MM.1S (cell line): ENCODE data around the gene RAB10.

ENCODE experiments used
- DNase-seq: peaks from one replicate; pipeline ENCODE4 v3.0.0-alpha.2; 2015
- H2AFZ ChIP-seq: fragments of 300-600 bp; sonication (generic); 2 replicates; pipeline ENCODE4 v1.6.0; 2016; ENCODE audit warnings: antibody characterized with exemption, low read length
- H3F3A ChIP-seq: fragments of 300-600 bp; sonication (generic); 2 replicates; pipeline ENCODE4 v1.6.1; 2016; ENCODE audit warnings: mild to moderate bottlenecking, antibody characterized with exemption, low read length, moderate library complexity, mixed read lengths; ENCODE audit not compliant: insufficient read depth
- H3K27ac ChIP-seq: fragments of 300-600 bp; sonication (generic); 2 replicates; pipeline ENCODE4 v1.5.1; 2016; ENCODE audit warnings: mild to moderate bottlenecking, low read length
- H3K27me3 ChIP-seq: fragments of 300-600 bp; sonication (generic); replicated peaks from 2 replicates; pipeline ENCODE4 v1.6.0; 2016; ENCODE audit warnings: low read length; ENCODE audit not compliant: insufficient read depth
- H3K36me3 ChIP-seq: fragments of 300-600 bp; sonication (generic); replicated peaks from 2 replicates; pipeline ENCODE4 v1.6.1; 2016; ENCODE audit warnings: mild to moderate bottlenecking, low read length, mixed read lengths; ENCODE audit not compliant: insufficient read depth
- H3K4me1 ChIP-seq: fragments of 300-600 bp; sonication (generic); 2 replicates; pipeline ENCODE4 v1.6.1; 2016; ENCODE audit warnings: low read length, mixed read lengths
- H3K4me2 ChIP-seq: fragments of 300-600 bp; sonication (generic); 2 replicates; pipeline ENCODE4 v1.6.0; 2016; ENCODE audit warnings: low read depth, low read length
- H3K4me3 ChIP-seq: fragments of 300-600 bp; sonication (generic); 2 replicates; pipeline ENCODE4 v1.5.1; 2016; ENCODE audit warnings: low read length, mixed read lengths
- H3K79me2 ChIP-seq: fragments of 300-600 bp; sonication (generic); 2 replicates; pipeline ENCODE4 v1.6.1; 2016; ENCODE audit warnings: mixed run types, low read length, mixed read lengths
- H3K9ac ChIP-seq: fragments of 300-600 bp; sonication (generic); 2 replicates; pipeline ENCODE4 v1.6.1; 2016; ENCODE audit warnings: low read length, mixed read lengths
- H3K9me2 ChIP-seq: fragments of 300-600 bp; sonication (generic); replicated peaks from 2 replicates; pipeline ENCODE4 v1.6.1; 2016; ENCODE audit warnings: mild to moderate bottlenecking, low read length, mixed read lengths; ENCODE audit not compliant: insufficient read depth
- H3K9me3 ChIP-seq: fragments of 300-600 bp; sonication (generic); replicated peaks from 2 replicates; pipeline ENCODE4 v1.6.1; 2016; ENCODE audit warnings: mild to moderate bottlenecking, low read length, mixed read lengths; ENCODE audit not compliant: insufficient read depth
- H4K20me1 ChIP-seq: fragments of 300-600 bp; sonication (generic); 2 replicates; pipeline ENCODE4 v1.6.1; 2016; ENCODE audit warnings: mild to moderate bottlenecking, low read length, moderate library complexity, mixed read lengths; ENCODE audit not compliant: insufficient read depth
- EZH2 ChIP-seq: fragments of 300-600 bp; sonication (generic); optimal IDR thresholded peaks from 2 replicates; pipeline ENCODE3; 2017; ENCODE audit warnings: low read depth, mild to moderate bottlenecking, antibody characterized with exemption, low read length, mixed read lengths
- EZH2phosphoT487 ChIP-seq: fragments of 300-600 bp; sonication (generic); IDR thresholded peaks from 2 replicates; pipeline ENCODE4 v1.6.1; 2018; ENCODE audit warnings: antibody characterized with exemption, low read length
- TF ChIP-seq, protein P1 (sequence below): fragments of 300-600 bp; sonication (generic); IDR thresholded peaks from 2 replicates; pipeline ENCODE4 v1.5.1; 2016; ENCODE audit warnings: antibody characterized with exemption, low read length, mixed read lengths

The RAB10 gene

DNA sequence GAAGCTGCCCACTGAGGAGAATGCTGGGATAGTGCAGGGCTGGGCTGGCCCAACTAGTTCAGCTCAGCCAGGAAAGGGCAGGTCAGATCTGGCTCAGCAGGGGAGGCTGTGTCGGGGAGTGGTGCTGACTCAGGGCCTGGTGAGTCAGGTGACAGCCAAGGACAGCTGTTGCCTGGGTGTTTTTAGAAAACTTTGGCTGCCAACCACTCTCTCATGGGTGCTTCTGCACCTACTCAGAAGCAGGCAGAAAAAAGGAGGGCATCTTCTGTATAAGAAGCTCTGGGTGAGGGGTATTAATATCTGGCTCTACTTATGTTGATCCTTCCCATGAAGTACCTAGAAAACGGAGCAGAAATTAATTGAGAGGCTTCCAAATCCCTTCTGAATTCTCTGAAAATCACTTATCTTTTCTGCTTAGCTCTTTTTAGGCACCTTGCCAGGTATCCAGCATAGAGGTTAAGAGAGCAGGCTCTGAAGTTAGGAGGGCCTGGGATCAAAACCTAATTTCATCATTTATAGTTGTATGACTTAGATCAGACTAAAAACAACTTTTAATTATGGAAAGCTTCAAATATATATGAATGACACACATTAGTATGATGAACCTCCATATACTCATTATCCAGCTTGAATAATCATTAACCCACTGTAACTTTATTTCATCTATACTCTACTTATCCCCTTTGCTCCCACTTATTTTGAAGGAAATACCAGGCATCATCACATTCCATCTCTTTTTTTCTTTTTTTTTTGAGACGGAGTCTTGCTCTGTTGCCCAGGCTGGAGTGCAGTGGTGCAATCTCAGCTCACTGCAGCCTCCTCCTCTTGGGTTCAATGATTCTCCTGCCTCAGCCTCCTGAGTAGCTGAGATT is 15.5 kb upstream of the RAB10 start:
- H3K9me2 ChIP-seq = no peaks in the 10 kb centered on the region
- no peaks in the 10 kb centered on the region for H3K36me3 ChIP-seq
- H3K9me3 ChIP-seq = no peaks in the 10 kb centered on the region
- H3K4me3 ChIP-seq = 0 out of 2 replicates have a peak overlapping the region, but pooled peaks have one; percentile 0
- peaks cover 23% of the 10 kb centered on the region for H3K4me1 ChIP-seq
- peaks cover 11% of the 10 kb centered on the region; the same call in 1 of the 2 replicates for H3F3A ChIP-seq
- peak overlapping the region; percentile 39; the same call in 1 of the 2 replicates for H3K9ac ChIP-seq
- H3K27me3 ChIP-seq = no peaks in the 10 kb centered on the region
- peak; percentile 76 for DNase-seq
- no peaks in the 10 kb centered on the region for H4K20me1 ChIP-seq
- peak overlapping the region; percentile 52 for H2AFZ ChIP-seq
- H3K27ac ChIP-seq = peak overlapping the region; percentile 63; the same call in 1 of the 2 replicates
- H3K79me2 ChIP-seq = no peaks in the 10 kb centered on the region
- peak overlapping the region; percentile 58 for H3K4me2 ChIP-seq
- TF ChIP-seq, protein P1, sequence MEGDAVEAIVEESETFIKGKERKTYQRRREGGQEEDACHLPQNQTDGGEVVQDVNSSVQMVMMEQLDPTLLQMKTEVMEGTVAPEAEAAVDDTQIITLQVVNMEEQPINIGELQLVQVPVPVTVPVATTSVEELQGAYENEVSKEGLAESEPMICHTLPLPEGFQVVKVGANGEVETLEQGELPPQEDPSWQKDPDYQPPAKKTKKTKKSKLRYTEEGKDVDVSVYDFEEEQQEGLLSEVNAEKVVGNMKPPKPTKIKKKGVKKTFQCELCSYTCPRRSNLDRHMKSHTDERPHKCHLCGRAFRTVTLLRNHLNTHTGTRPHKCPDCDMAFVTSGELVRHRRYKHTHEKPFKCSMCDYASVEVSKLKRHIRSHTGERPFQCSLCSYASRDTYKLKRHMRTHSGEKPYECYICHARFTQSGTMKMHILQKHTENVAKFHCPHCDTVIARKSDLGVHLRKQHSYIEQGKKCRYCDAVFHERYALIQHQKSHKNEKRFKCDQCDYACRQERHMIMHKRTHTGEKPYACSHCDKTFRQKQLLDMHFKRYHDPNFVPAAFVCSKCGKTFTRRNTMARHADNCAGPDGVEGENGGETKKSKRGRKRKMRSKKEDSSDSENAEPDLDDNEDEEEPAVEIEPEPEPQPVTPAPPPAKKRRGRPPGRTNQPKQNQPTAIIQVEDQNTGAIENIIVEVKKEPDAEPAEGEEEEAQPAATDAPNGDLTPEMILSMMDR = no peak
- TF ChIP-seq EZH2 = no peak
- no peak for TF ChIP-seq EZH2phosphoT487

DNA sequence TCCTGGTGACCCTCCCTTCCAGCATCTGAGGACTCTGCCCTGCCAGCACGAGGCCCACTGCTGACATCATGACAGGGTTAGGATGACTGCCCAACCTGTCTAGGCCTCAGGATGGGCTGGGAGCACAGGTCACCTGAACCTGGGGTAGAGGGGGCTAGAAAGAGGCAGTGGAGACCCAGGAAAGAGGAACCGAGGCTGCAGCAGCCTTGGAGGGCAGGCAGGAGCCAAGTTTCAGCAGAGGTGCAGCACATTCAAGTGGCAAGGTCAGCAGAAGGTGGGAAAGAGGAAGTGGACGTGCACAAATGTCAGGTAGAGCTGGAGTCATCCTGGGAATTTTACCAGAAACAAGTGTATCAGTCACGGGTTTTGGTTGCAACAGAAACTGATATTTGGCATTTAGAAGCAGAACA is 13.6 kb upstream of the RAB10 start:
- Histone ChIP-seq H3K9ac (no peak overlapping the region), H3K9me2 (no peaks in the 10 kb centered on the region), H2AFZ (no peak overlapping the region), H3K4me2 (no peak overlapping the region), H4K20me1 (no peaks in the 10 kb centered on the region), H3K9me3 (no peaks in the 10 kb centered on the region), H3K27ac (no peak overlapping the region), H3K79me2 (no peaks in the 10 kb centered on the region), H3K4me3 (no peak overlapping the region), H3K36me3 (no peaks in the 10 kb centered on the region), H3F3A (peaks cover 11% of the 10 kb centered on the region; the same call in 1 of the 2 replicates), H3K4me1 (peaks cover 23% of the 10 kb centered on the region), H3K27me3 (no peaks in the 10 kb centered on the region)
- DNase-seq = no peak
- TF ChIP-seq, protein P1 = no peak
- no peak for TF ChIP-seq EZH2phosphoT487
- no peak for TF ChIP-seq EZH2

DNA sequence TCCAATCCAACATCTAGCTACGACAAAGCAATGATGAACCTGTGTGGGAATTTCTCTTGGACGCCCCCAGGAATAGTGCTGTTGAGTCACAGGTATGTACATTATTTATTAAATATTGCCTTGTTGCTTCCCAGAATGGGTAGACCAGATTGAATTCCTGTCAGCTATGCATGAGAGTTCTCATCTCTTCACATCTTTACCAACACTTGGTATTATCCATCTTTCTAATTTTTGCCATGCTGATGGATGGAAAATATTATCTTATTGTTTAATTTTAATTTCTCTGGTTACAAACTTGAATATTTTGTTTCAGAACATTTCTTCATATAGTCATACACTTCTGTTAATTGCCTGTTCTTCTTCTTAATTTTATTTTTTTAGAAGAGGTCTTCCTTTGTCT is 9.6 kb upstream of the RAB10 start:
- H3K9me2 ChIP-seq = no peaks in the 10 kb centered on the region
- no peaks in the 10 kb centered on the region for H3K27me3 ChIP-seq
- H2AFZ ChIP-seq = no peak overlapping the region
- H3K79me2 ChIP-seq = no peaks in the 10 kb centered on the region
- H4K20me1 ChIP-seq = no peaks in the 10 kb centered on the region
- no peak overlapping the region for H3K4me2 ChIP-seq
- no peak overlapping the region for H3K9ac ChIP-seq
- no peaks in the 10 kb centered on the region for H3K36me3 ChIP-seq
- no peaks in the 10 kb centered on the region for H3F3A ChIP-seq
- TF ChIP-seq, protein P1 = no peak
- TF ChIP-seq EZH2phosphoT487 (no peak), EZH2 (no peak)
- no peaks in the 10 kb centered on the region for H3K9me3 ChIP-seq
- 0 out of 2 replicates have a peak, but pooled peaks cover 5% of the 10 kb centered on the region for H3K4me1 ChIP-seq
- H3K4me3 ChIP-seq = no peak overlapping the region
- no peak overlapping the region for H3K27ac ChIP-seq
- no peak for DNase-seq
